Fibroblast of the aortic adventitia (primary cell): ENCODE data around the gene NKAIN4. TPM values are rescaled to one million over a fixed set of nuclear protein-coding genes. Genes with fewer than 3 reads are reported as not detected.
"Not testable (repeated sequence)": the region's sequence is repeated elsewhere in the genome, so short reads cannot be mapped to it uniquely, and the experiment has no call there.

Experiments
- DNase-seq: peaks from one replicate; pipeline ENCODE4 v3.0.0-alpha.2; 2010; ENCODE audit warnings: low read depth
- H3K4me3 ChIP-seq: 2 replicates; pipeline ENCODE4 v1.5.1; 2011; ENCODE audit warnings: low read depth, mild to moderate bottlenecking, control low read depth, low read length, moderate library complexity
- CTCF ChIP-seq: IDR thresholded peaks from 2 replicates; pipeline ENCODE4 v1.5.1; 2011; ENCODE audit warnings: mild to moderate bottlenecking, low read length, control low read depth, inconsistent platforms; ENCODE audit not compliant: insufficient read depth
- total RNA-seq: library from RNA; depleted of rRNA; stranded (reverse); fragments of >200 nt; gene quantifications from 2 replicates; pipeline ENCODE4 v1.2.3, GENCODE V29; 2012; ENCODE audit warnings: low replicate concordance

NKAIN4 gene
- total RNA-seq, 1 donor = not detected

GRCh38 chr20:63252284-63252711, 2.0 kb downstream of the NKAIN4 start:
- no peak overlapping the region for H3K4me3 ChIP-seq
- DNase-seq = no peak
- TF ChIP-seq CTCF = no peak

- DNase-seq, H3K4me3 ChIP-seq: not testable (repeated sequence)
Measured at GRCh38 chr20:63251350-63251749, 2.9 kb downstream of the NKAIN4 start.

GRCh38 chr20:63249891-63250290, 4.4 kb downstream of the NKAIN4 start:
- H3K4me3 ChIP-seq = no peak overlapping the region
- TF ChIP-seq CTCF = no peak
- no peak for DNase-seq

- no peak overlapping the region for H3K4me3 ChIP-seq
- no peak for TF ChIP-seq CTCF
- no peak for DNase-seq
Measured at GRCh38 chr20:63248835-63249591, 5.2 kb downstream of the NKAIN4 start.

- no peak for TF ChIP-seq CTCF
- H3K4me3 ChIP-seq = no peak overlapping the region
- DNase-seq = no peak
Measured at GRCh38 chr20:63247671-63248228, 6.5 kb downstream of the NKAIN4 start.

- no peak overlapping the region for H3K4me3 ChIP-seq
- TF ChIP-seq CTCF = no peak
- no peak for DNase-seq
Measured at GRCh38 chr20:63246490-63247288, 7.6 kb downstream of the NKAIN4 start.

- no peak for TF ChIP-seq CTCF
- no peak overlapping the region for H3K4me3 ChIP-seq
- no peak for DNase-seq
Measured at GRCh38 chr20:63244468-63244867, 9.8 kb downstream of the NKAIN4 start.
